Measurements from ENCODE around the gene KDM4C.

The KDM4C gene

DNA sequence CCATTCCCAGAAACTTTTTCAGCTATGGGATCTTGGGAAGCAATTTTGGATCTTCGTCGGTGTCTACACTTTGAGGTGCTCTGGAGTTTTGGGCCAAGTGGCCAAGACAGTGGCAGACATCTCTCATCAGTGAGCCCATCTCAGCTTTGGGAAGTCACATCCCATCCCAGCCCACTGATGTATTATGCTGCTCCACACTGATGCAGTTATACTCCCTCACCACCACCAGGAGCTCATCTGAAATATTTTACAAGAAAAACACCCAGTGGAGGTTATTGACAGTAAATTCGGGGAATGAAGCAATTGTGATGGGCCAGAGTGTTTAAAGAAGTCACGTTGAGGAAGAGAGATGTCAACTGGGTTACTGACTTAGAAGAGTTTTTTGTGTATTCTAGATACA, 378.0 kb downstream of the KDM4C start:
- DNase-seq (ENCODE audit: low read depth): no peak
- TF ChIP-seq, protein P1, sequence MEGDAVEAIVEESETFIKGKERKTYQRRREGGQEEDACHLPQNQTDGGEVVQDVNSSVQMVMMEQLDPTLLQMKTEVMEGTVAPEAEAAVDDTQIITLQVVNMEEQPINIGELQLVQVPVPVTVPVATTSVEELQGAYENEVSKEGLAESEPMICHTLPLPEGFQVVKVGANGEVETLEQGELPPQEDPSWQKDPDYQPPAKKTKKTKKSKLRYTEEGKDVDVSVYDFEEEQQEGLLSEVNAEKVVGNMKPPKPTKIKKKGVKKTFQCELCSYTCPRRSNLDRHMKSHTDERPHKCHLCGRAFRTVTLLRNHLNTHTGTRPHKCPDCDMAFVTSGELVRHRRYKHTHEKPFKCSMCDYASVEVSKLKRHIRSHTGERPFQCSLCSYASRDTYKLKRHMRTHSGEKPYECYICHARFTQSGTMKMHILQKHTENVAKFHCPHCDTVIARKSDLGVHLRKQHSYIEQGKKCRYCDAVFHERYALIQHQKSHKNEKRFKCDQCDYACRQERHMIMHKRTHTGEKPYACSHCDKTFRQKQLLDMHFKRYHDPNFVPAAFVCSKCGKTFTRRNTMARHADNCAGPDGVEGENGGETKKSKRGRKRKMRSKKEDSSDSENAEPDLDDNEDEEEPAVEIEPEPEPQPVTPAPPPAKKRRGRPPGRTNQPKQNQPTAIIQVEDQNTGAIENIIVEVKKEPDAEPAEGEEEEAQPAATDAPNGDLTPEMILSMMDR (conservative IDR thresholded peaks at IDR 0.05; ENCODE audit: control insufficient read depth, insufficient read depth, low read depth, low read length): no peak
- no peak overlapping the region for H3K4me3 ChIP-seq (ENCODE audit: control insufficient read depth, low read depth, low read length)

DNA sequence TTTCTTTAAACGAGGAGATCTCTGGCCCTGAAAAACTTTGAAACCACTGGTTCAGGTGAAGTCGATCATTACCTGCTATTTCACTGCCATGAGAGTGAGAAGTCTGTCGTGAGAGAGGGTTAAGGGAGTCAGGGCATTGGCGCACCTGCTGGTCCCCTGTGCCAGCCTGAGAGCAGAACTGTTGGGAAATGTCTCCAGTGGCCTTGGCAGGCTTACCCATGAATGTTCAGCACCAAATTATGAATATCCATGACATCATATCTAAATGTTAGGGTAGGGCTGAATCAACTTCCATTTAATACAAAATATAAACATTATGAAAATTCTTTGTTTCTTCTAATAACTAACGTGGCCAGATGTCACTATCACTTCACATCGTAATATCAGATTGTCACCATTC, 379.3 kb downstream of the KDM4C start:
- no peak overlapping the region for H3K4me3 ChIP-seq (ENCODE audit: control insufficient read depth, low read depth, low read length)
- no peak for DNase-seq (ENCODE audit: low read depth)
- TF ChIP-seq, protein P1 (conservative IDR thresholded peaks at IDR 0.05; ENCODE audit: control insufficient read depth, insufficient read depth, low read depth, low read length): no peak

DNA sequence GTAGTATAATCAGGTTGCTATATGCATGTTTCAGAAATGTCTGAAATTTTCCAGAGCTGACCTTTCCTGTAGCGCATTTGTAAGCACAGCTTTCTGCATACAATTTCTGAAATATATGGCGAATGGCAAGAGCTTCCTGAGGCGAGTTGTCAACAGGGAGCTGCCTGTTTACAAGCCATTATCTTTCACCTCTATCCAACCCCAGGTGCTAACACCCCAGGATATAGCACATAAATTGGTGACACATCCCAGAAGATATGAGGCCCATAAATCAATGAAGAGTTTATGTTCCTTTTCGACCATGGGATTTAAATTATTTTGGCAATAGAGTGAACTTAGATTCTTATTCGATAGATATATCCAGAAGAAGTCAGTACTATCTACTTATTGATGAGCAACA, 379.8 kb downstream of the KDM4C start:
- TF ChIP-seq, protein P1 (conservative IDR thresholded peaks at IDR 0.05; ENCODE audit: control insufficient read depth, insufficient read depth, low read depth, low read length): no peak
- no peak for DNase-seq (ENCODE audit: low read depth)
- H3K4me3 ChIP-seq (ENCODE audit: control insufficient read depth, low read depth, low read length): no peak overlapping the region

DNA sequence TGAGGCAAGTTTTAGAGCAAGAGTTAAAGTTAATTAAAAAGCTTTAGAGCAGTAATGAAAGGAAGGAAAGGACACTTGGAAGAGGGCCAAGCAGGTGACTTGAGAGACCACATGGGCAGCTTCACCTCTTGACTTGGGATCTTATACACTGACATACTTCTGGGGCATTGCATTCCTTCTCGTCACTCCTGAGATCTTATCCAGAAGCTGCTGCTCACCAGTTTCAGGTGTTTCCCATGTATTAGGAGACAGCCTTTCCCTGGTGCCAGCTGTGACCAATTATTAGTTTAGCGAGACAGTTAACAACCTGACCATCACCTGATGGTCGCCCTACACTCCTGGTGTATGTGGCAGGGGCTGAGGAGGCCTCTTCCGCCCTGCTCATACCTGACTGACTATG, 382.1 kb downstream of the KDM4C start:
- no peak for DNase-seq (ENCODE audit: low read depth)
- no peak overlapping the region for H3K4me3 ChIP-seq (ENCODE audit: control insufficient read depth, low read depth, low read length)
- TF ChIP-seq, protein P1 (conservative IDR thresholded peaks at IDR 0.05; ENCODE audit: control insufficient read depth, insufficient read depth, low read depth, low read length): no peak

DNA sequence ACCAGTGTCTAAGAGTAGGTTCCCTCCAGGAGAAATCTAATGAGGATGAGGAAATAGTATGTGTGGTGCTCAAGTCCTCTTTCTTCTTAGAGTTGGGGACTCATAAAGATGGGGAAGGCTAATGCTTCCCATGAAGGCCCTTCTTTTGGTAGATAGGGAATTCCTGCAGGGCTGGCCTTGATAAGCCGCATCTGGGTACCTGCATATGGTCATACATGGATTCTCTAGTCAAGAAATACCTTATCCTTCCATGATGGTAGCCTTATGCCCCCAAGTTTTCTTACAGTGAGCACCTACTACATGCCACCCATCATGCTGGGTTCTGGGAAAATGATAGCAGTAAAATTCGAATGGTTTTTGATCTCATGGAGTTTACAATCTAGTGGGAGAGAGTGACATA, 382.6 kb downstream of the KDM4C start:
- no peak overlapping the region for H3K4me3 ChIP-seq (ENCODE audit: control insufficient read depth, low read depth, low read length)
- no peak for DNase-seq (ENCODE audit: low read depth)
- TF ChIP-seq, protein P1 (conservative IDR thresholded peaks at IDR 0.05; ENCODE audit: control insufficient read depth, insufficient read depth, low read depth, low read length): no peak

DNA sequence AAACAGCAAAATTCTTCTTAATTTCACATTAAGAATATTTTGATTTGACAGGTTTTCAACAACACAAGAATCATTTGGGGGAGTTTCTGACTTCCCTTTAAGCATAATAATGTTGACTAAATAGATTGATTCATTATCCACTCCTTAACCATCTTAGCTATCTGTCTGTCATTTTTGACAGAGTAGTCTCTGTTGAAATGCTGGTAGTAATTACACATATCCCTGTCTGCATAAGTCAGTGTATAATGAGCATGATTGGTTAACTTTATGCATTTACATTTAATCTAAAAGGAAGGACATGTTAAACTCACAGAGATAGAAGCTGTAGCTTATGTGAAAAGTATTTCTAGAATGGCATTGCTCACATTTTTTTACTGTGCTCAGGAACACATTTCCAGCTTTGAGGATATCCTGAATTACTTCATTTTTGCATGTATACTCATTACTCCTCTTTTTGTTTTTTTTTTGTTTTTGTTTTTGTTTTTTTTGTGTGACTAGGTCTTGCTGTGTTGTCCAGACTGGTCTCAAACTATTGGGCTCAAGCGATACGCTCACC, 385.9 kb downstream of the KDM4C start:
- no peak for DNase-seq (ENCODE audit: low read depth)
- TF ChIP-seq, protein P1 (conservative IDR thresholded peaks at IDR 0.05; ENCODE audit: control insufficient read depth, insufficient read depth, low read depth, low read length): no peak
- no peak overlapping the region for H3K4me3 ChIP-seq (ENCODE audit: control insufficient read depth, low read depth, low read length)

Measured in fibroblast of mammary gland (primary cell).